NOMO-1 (cell line): Measurements from ENCODE around the gene CLINT1.
"Not testable (repeated sequence)": the region's sequence is repeated elsewhere in the genome, so short reads cannot be mapped to it uniquely, and the experiment has no call there.

ENCODE experiments used
- DNase-seq, 2 experiments: peaks; one replicate each; lab custom pipeline; 2025; ENCODE audit not compliant: unreplicated experiment in 2 of 2; lab: John Stamatoyannopoulos, UW

The CLINT1 gene

GRCh38 chr5:157858527-157859226, at the start of gene CLINT1:
TSS of gene CLINT1 (minus strand) at chr5:157859145. CDS start at chr5:157858970, 175 bp downstream.
- DNase-seq: peak; percentile 79 to 84

- no peak for DNase-seq
Measured at GRCh38 chr5:157908459-157908858, 49.5 kb upstream of the CLINT1 start.

DNA sequence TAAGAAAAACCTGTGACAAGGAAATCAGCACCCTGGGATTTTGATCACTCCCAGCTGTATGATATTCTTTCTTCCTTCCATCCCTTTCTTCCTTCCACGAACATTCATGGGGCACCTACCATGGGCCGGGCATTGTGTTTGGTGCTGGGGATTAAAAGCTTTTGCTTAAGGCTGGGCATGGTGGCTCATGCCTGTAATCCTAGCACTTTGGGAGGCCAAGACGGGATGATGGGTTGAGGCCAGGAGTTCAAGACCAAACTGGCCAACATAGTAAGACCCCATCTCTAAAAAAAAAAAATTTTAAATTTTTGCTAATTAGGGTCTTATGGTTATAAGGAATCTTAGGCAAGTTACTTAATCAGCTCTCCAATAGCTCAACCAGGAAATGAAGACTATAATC, 48.5 kb upstream of the CLINT1 start:
- DNase-seq: no peak

DNA sequence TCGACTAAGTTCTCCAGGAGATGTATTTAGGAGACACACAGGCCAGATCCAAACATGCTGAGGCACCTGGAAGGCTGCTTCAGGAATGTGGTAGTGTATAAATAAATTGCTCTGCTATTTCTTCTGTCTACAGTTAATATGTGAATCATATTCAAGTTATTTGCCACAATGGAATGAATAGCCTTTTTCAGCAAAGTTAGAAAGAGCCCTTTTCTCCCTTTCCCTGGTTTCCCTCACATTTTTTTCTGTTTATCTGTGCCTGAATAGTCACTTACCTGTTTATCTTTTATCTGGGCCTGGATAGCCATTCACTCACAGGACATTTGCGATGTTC, 44.1 kb upstream of the CLINT1 start:
- DNase-seq: no peak

DNA sequence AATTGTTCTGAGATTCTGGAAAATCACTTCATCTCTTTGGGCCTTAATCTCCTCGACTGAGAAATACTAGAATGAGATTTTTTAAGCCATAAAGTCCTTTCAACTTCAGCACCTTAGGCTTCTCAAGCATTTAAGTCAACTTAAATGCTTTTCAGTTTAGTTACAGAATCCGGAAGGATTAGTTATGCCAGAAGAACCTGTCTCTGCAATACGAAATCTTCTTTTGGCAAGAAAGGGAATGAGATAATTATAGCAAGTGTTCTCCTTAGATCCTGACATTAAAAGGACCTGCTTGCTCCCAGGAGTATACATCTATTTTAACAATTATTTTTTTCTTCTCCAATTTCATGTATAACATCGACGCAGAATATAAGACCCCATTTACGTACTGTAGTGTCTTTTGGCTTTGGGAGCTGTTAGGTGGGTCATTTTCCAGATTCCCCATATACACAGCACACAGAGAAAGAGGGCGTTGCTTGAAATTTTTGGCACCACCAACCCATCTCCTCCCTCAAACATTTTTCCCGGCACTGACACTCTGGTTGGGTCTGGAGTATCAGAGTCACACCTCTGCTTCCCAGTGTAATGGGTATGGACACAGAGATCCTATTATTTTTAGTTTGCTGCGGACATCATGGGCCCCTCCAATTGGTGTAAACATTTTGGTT, 43.6 kb upstream of the CLINT1 start:
- DNase-seq: no peak

DNA sequence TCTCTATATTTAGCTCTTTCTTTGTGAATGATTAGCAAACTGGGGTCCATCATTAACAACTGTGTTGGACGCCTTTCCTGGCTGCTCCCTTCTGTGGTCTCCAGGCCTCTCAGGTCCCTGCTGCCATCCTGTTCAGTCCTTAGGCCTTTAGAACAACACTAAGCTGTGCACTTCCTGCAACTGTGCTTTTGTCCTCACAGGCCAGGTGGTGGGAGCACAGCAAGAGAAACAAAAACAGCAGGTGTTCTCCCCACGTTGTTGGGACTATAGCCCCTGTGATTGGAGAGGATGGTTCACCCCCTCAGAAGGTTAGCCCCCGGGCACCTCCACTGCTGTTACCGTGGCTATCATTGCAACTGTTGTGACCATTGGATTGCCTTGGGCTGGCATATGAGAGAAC, 41.7 kb upstream of the CLINT1 start:
- no peak for DNase-seq

DNA sequence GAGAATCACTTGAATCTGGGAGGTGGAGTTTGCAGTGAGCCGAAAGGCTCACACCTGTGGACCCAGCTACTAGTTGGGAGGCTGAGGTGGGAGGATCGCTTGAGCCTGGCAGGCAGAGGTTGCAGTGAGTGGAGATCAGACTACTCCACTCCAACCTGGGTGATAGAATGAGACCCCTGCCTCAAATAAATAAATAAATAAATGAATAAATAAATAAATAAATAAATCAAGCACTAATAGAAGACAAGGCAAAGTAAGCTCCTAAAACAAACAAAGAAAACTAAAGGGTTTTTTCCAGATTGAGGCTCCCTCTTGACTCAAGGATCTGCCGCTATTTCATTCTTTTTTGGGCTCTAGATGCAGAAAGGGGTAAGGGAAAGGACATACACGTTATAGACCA, 34.7 kb upstream of the CLINT1 start:
- no peak for DNase-seq

GRCh38 chr5:157892974-157893373, 34.0 kb upstream of the CLINT1 start:
- DNase-seq: no peak

DNA sequence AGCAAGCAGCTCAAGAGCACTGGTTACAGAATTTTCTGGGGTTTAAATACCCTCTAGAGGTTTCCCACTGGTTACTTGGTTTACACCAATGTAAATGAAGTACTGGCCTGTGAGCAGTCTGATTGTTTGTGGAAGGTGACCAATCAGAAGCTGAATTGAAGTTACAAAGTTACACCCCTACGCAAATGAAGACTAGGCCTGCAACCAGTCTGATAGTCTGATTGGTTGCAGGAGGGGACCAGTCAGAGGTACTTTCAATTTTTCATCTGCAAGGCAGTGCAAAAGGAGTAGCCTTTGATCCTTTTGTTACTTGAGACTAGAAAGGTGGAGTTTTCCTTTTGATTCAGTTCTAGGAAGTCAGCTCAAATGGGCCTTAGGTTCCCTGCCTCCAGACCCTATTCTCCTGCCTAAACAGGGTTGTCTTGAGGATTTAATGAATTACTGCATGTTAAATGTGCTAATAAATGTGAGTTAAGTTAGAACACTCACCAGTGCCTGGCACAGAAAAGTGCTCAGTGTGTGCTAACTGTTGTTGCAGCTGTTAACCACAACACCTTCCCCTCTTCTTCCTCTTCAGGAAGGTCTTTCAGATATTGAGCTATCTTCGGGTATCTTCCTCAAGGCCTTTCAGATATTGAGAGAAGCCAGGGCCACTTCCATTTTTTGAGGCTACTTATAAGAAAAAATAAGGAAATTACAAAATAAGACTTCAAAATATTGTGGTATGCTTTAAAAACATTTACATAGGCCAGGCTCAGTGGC, 32.1 kb upstream of the CLINT1 start:
- DNase-seq: peak; percentile 8 to 53

DNA sequence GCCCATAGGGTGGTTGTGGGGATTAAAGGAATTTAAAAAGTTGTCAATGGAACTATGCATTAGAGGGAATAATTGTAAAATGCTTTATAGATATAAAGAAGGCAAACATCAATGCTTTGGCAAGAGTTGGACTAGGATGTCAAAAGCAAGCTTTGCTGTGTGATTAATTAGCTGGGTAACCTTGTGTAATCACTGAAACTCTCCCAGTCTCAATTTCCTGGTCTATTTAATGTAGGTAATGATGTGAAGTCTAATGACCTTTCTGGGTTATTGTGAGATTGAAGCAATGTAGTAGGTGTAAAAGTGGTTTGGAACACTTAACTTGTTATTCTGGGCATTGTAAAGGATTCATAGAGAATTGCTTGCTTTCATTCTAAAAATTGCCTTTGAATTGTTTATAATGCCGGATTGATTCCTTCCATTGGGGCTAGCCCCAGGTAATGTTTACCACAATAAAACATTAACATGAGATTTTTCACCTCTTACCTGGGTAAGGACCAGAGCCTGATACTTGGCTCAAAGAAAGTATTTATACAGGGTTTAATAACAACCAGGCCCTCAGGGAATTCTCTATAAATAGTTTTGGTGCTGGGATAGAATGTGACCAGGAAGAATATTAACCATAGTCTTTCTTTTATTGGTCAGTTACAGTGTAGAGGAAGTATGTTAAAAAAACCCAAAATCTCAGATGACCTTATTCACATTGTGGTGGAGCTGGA, 30.0 kb upstream of the CLINT1 start:
- peak in 1 of 2 experiments; percentile 36 for DNase-seq

GRCh38 chr5:157886796-157887380, 27.9 kb upstream of the CLINT1 start:
- no peak for DNase-seq

GRCh38 chr5:157885051-157885450, 26.1 kb upstream of the CLINT1 start:
- DNase-seq: not testable (repeated sequence)

GRCh38 chr5:157881498-157881897, 22.6 kb upstream of the CLINT1 start:
- not testable (repeated sequence) for DNase-seq

- peak in 1 of 2 experiments; percentile 61 for DNase-seq
Measured at GRCh38 chr5:157877821-157878220, 18.9 kb upstream of the CLINT1 start.

DNA sequence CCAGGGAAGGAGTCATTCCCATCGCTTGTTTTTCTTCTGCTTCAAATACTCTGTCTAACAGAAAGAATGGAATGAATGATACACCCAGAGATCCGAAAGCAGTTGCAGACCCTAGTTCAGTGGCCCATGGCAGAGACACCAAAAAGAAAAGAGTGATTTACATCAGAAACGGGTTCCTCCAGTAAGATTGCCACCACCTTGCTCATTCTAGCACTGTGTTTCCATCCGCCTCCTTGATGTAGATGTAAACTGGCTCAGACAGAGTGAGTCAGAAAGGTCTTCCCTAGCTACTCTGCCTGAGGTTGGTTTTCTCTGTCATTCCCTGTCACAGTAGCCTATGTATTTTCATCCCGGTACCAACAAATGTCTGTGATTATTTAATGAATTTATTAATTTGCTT, 15.9 kb upstream of the CLINT1 start:
- DNase-seq: no peak

GRCh38 chr5:157870837-157871834, 12.2 kb upstream of the CLINT1 start:
- DNase-seq: no peak

DNA sequence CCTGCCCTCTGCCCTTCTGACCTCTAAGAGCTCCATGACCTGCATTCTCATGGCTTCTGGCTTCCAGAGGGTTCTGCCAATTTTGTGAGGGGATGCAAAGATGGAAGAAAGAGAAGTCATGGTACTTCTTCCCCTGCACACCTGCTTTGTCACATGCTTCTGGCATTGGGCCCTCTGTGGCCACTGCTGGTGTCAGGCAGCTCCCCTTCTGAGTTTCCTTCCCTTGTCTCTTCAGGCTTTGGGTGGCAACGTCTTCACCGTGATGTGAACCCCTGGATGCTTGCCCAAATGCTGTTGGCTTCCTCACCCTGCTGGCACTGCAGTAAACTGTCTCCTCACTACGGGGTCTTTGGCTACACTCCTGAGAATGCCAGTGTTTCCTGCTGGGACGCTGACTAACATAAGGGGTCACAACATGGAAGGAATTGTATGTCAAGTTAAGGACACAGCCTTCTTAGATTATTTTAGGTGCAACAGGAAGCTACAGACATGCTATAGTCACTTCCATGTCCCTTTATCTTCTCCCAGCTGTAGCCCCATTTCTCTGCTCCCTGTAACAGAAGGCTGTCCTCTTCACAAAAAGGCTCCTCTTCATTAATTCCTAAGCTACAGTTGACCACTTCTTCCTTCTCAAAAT, 8.9 kb upstream of the CLINT1 start:
- no peak for DNase-seq

DNA sequence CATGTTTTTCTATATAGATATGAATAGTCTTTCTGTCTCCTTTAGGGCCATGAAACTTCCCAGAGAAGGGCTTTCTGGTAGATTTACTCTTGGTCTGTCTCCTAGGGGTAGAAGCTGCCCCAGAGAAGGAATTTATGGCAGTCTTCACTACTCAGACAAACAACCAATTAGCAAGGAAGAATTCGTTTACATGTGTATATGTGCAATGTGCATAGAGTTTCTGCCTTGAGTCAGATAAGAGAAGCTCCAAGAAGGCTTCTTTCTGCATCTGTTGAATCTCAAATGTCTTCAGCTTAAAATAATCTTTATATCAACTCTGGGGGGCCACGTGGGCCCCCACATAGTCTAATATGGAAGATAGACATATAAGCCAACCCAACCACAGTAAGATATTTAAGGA, 7.6 kb upstream of the CLINT1 start:
- no peak for DNase-seq

DNA sequence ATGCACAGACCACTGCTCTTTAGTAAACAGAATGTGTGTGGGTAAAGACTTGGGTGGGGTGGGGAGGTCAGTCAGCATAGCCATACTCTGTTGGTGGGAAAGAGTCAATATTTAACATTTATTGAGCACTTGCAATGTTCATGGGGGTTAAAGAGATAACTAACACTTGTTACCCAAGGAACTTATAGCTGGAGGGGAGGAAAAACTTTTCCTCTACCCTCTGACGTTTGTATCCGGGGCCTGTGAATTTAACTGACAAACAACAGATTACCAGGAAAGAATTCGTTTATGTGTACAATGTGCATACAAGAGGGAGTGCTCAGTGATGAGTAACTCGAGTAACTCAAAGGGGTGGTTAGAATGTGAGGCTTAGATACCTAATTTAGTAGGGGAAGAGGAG, 6.8 kb upstream of the CLINT1 start:
- no peak for DNase-seq
